HG02798 (cell line): ENCODE results near the gene NR4A2.
"Not testable (repeated sequence)": the region's sequence is repeated elsewhere in the genome, so short reads cannot be mapped to it uniquely, and the experiment has no call there.

Experiments
- ATAC-seq: cut with Tn5 transposase; IDR thresholded peaks from one replicate; pipeline ENCODE4 v1.9.1; 2021; ENCODE audit warnings: mild to moderate bottlenecking; ENCODE audit not compliant: unreplicated experiment, poor library complexity

The NR4A2 gene

GRCh38 chr2:156322686-156323231 is 9.8 kb downstream of the NR4A2 start:
- peak; percentile 21 for ATAC-seq

- ATAC-seq = peak; percentile 49
These were observed 10.4 kb downstream of the NR4A2 start for GRCh38 chr2:156322051-156322685.

- no peak for ATAC-seq
These were observed 11.1 kb downstream of the NR4A2 start for GRCh38 chr2:156321243-156321904.

GRCh38 chr2:156320486-156321098 is 11.9 kb downstream of the NR4A2 start:
- no peak for ATAC-seq

- no peak for ATAC-seq
These were observed 12.6 kb downstream of the NR4A2 start for GRCh38 chr2:156319811-156320485.

GRCh38 chr2:156317631-156318030 is 14.9 kb downstream of the NR4A2 start:
- no peak for ATAC-seq

GRCh38 chr2:156311976-156312375 is 20.5 kb downstream of the NR4A2 start:
- no peak for ATAC-seq

GRCh38 chr2:156310773-156311172 is 21.7 kb downstream of the NR4A2 start:
- ATAC-seq = no peak

- no peak for ATAC-seq
These were observed 22.6 kb downstream of the NR4A2 start for GRCh38 chr2:156309917-156310316.

- ATAC-seq = no peak
These were observed 23.4 kb downstream of the NR4A2 start for GRCh38 chr2:156309167-156309566.

GRCh38 chr2:156306821-156307220 is 25.7 kb downstream of the NR4A2 start:
- no peak for ATAC-seq

GRCh38 chr2:156305121-156305520 is 27.4 kb downstream of the NR4A2 start:
- ATAC-seq = no peak

GRCh38 chr2:156300337-156300736 is 32.2 kb downstream of the NR4A2 start:
- no peak for ATAC-seq

GRCh38 chr2:156294945-156295580 is 37.5 kb downstream of the NR4A2 start:
- ATAC-seq = no peak

- ATAC-seq = not testable (repeated sequence)
These were observed 39.1 kb downstream of the NR4A2 start for GRCh38 chr2:156293382-156293781.

GRCh38 chr2:156279446-156280150 is 52.9 kb downstream of the NR4A2 start:
- ATAC-seq = no peak
